ENCODE measurements around the gene MYCN.
"Not testable (repeated sequence)": the region's sequence is repeated elsewhere in the genome, so short reads cannot be mapped to it uniquely, and the experiment has no call there.

Gene MYCN

DNA sequence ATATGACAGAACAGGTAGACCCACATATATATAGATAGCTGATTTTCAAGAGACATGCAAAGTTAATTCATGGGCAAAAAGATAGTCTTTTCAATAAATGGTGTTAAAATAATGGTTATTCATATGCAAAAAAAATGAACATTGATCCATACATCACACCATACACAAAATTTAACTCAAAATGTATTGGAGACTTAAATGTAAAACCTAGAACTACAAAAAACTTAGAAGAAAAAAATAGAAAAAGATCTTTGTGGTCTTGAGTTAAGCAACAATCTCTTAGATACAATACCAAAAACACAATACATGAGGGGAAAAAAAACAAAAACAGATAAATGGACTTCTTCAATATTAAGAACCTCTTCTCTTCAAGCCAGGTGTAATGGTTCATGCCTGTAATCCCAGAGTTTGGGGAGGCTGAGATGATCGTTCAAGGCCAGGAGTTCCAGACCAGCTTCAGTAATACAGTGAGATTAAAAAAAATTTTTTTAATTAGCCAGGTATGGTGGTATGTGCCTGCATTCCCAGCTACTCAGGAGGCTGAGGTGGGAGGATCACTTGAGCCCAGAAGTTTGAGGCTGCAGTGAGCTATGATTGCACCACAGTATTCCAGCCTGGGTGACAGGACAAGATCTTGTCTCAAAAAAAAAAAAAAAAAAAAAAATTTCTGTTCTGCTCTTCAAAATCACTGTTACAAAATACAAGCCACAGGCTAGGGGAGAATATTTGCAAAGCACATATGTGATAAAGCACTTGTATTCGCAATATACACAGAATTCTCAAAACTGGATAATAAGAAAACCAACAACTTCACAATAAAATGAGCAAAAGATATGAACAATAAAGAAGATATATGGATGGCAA lies 32.7 kb upstream of the MYCN start:
- no peak for DNase-seq (ENCODE audit: low read depth)

DNA sequence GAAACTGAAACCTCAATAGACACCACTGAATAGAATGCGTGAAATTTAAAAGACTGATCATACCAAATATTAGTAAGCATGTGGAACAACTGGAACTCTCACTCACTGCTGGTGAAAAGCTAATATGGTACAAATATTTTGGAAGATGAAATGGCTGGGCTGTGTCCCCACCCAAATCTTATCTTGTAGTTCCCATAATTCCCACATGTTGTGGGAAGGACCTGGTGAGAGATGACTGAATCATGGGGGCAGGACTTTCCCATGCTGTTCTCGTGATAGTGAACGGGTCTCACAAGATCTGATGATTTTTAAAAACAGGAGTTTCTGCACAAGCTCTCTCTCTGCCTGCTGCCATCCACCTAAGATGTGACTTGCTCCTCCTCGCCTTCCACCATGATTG lies 32.0 kb upstream of the MYCN start:
- no peak for DNase-seq (ENCODE audit: low read depth)

DNA sequence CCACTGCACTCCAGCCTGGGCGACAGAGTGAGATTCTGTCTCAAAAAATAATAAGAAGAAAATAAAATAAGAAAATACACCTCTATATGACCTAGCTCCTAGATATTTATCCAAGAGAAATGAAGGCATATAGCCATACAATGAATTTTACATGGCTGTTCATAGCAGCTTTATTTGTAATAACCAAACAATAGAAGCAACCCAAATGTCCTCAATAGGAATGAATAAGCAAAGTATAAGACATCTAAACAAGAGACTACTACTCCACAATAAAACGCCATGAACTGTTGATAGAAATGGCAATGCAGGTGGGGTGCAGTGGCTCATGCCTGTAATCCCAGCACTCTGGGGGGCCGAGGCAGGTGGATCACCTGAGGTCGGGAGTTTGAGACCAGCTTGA lies 31.2 kb upstream of the MYCN start:
- no peak for DNase-seq (ENCODE audit: low read depth)

DNA sequence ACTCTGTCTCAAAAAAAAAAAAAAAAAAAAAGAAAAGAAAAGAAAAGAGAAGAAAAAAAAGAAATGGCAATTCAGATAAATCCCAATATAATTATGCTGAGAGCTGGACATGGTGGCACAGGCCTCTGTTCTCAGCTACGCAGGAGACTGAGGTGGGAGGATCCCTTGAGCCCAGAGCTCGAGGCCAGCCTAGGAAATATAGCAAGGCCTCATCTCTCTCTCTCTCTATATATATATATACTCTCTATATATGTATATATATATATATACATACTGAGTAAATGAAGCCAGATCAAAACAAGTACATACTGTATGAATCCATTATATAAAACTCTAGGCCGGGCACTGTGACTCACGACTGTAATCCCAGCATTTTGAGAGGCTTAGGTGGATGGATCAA lies 30.6 kb upstream of the MYCN start:
- no peak for DNase-seq (ENCODE audit: low read depth)

DNA sequence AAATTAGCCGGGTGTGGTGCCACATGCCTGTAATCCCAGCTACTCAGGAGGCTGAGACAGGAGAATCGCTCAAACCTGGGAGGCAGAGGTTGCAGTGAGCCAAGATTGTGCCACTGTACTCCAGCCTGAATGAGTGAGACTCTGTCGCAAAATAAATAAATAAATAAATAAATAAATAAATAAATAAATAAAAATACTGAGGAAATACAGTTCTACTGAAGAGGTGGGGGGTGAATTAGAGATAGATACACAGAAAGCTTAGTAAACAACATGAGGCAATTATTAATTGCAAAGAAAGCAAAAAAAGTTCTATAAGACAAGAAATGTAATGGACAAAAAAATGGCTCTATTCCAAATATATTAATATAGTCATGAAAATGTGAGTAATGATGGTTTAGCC lies 29.1 kb upstream of the MYCN start:
- DNase-seq (ENCODE audit: low read depth) = not testable (repeated sequence)

DNA sequence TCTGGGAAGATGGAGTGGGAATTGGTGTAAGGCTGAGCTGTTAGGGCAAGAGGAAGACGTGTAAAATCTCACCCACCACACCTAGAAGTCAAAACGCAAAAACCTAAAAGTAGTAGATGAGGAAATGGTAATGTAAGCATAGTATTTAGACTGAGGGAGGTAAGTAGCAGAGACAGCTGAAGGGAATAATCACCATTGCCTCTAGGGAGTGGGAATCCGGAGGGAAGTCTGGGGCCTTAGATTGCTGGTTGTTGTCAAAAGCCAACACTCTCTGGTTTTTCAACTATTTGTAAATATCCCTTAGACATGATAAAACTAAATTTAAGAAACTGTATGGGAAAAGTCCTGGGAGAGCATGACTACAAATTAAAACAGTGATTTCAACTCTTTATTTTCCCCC lies 28.7 kb upstream of the MYCN start:
- DNase-seq (ENCODE audit: low read depth) = no peak

DNA sequence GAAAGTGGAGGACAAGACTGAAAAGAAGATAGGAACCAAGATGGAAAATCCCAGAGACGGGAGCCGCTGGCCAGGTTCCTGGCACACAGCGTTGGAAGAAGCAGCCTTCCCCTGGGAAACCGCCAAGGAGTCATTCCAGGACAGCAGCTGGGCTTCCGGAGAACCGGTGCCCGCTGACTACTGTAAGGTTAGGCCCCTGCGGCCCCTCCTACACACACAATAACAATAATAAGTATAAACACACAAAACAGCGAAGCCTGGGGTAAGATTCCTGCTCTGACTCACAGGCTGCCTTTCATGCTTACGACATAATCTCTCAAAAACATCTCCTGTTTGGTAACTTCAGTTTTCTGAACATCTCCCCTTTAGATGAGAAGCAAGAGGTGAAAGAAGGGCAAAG lies 28.1 kb upstream of the MYCN start:
- DNase-seq (ENCODE audit: low read depth) = no peak

DNA sequence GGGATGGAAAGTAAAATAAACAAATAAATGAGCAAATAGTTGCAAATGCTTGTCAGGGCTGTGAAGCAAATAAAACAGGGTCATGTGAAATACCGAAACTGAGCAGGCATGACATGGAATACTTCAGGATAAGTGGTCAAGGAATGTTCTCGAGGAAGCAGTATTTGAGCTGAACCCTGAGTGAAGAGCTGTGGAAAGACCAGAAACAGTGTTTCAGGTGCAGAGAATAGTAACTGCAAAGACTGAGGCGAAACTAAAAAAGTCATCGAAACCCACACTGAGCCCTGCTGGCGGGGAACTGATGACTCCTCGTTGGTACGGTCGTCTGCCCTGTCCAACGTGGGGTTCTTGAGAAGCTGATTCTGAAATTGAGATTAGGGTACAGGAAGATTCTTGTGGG lies 27.2 kb upstream of the MYCN start:
- no peak for DNase-seq (ENCODE audit: low read depth)

DNA sequence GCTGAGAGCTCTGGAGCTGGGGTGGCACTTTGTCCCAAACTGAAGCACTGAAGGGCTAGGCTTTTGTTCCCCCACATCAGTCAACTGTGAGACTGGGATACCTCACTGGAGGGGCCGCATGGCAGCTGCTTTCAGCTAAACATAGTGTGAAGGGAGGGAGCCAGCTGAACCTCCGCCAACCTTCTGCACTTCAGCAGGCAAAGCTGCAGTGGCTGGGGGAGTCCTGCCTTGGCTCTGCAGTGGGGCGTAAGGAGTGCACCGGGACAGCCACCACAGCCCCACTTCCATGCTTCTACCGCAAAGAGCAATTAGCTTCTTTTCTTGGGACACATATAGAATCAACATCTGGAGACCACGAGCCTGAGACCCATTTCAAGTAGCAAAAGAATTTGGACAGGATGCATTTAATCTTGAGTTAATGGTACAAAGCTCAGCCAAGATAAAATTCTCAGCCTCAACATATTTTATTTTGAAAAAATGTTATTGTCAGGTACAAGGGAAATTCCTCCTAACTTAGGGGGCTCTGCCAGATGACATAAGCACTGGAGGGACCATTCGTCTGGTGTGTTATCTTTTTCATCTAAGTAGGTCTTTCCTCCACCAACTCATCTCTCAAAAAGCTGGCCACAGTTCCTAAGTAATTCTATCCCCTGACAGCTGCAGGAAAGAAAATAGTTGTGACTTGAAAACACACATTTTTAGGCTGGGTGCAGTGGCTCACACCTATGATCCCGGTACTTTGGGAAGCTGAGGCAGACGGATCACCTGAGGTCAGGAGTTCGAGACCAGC lies 25.6 kb upstream of the MYCN start:
- DNase-seq (ENCODE audit: low read depth) = no peak

DNA sequence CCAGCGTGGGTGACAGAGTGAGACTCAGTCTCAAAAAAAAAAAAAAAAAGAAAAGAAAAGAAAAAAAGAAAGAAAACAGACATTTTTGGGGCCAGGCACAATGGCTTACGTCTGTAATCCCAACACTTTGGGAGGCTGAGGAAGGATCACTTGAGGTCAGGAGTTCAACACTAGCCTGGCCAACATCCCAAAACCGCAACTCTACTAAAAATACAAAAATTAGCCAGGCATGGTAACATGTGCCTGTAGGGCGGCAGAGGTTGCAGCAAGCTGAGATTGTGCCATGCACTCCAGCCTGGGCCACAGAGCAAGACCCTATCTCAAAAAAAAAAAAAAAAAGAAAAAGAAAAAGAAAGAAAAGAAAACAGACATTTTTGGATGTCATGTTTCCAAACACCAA lies 24.8 kb upstream of the MYCN start:
- not testable (repeated sequence) for DNase-seq (ENCODE audit: low read depth)

DNA sequence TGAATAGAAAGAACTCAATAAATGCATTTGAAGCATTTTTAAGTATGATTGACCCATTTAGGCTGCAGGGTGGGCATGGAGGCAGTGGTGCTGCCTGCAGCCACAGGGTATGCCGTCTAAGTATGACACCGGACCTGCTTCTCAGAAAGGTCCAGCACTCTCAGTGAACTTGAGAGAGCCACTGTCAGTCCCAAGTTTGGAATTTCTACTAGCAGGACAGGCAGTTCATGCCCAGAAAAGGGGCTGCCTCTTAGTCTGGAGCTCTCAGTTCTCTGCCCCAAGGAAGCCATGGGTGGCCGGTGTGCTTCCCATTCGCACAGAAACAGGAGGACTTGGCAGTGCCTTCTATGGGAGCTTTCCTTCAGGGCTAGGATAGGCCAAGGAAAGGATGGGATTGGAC lies 24.0 kb upstream of the MYCN start:
- DNase-seq (ENCODE audit: low read depth) = no peak

DNA sequence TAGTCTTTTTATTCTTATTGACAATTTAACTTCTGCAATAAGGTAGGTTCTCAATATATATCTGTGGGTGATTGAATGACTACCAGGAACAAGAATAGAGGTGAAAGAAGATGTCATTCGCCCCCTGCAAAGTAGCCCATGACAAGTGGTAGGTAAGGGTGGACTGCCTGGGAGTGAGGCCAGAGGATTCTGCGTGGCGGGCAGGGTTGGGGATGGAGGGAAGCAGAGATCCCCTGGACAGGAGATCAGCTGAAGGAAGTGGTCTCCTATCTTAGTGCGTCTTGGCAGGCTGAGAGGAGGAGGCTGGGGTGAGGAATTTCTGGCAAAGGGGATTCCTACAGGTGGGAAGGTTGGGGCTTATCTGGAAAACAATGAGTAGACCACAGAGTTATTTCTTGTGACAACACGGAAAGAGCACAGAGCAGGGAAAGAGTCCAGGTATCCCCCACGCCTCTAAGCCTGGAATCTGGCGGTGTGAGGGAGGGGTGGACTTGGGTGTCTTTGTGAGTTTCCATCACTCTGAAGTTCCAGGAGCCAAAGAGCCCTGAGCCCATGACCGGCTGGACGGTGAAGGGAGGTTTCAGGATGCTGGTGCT lies 21.5 kb upstream of the MYCN start:
- DNase-seq (ENCODE audit: low read depth) = no peak

DNA sequence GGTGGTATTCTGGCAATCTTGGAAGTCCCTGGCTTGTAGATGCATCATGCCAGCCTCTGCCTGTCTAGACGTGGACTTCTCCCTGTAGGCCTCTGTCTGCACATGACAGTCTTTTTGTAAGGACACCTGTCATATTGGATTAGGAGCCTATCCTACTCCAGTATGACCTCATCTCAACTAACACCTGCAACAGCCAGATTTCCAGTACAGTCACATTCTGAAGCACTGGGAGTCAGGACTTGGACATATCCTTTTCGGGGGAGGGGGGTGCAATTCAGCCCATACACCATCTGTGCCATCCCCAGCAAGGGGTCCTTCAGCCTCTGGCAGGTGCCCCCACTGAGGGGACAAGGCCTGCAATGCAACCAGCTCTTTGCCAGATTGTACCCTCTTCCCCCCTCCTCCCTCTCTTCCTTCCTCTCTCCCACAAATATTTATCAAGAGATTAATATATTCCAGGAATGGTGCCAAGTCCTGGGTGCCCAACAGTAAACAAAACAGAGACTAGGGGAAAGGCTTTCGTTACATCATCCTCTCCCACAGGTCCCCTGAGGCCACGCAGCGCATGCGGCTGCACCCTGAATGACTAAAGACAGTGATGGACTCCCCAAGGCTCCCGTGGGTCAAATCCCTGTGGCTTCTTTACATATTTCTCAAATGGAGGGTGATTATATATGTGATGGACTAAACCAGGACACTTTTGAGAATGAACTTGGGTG lies 20.5 kb upstream of the MYCN start:
- DNase-seq (ENCODE audit: low read depth) = no peak

DNA sequence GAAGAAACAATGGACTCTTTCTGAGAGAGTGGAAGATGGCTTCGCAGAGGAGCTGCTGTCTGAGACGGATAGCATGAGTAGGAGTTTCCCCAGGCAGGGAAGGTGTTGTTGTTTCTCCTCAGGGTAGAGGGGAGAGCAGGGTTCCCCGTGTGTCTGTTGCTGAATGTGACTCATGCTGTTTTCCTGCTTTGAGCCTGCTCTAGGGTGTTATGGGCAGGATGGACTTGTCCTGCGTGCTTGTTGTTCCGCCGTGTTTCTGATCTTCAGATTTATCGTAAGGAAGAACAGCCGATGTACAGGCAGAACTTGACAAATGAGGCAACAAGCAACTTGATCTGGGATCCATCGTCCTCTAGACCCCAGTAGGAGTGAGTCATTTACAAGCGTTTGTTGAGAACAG lies 19.7 kb upstream of the MYCN start:
- no peak for DNase-seq (ENCODE audit: low read depth)

DNA sequence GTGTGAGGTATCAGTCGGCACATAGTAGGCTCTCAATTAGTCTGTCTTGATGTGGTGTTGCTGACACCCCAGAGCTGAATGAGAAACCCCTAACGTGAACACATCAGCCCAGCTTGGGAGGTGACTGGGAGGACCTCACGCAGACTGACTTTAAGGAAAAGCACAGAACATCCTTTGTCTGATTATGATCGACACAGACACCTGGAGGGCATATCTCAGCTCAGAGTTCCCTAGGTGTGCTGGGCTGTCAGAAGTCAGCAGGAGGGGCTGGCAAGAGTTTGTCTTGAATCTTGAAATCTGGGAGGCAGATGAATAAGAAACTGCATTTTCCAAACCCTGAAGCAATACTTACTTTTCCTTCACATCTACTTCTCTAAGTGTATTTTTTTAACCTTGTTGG lies 16.8 kb upstream of the MYCN start:
- no peak for DNase-seq (ENCODE audit: low read depth)

DNA sequence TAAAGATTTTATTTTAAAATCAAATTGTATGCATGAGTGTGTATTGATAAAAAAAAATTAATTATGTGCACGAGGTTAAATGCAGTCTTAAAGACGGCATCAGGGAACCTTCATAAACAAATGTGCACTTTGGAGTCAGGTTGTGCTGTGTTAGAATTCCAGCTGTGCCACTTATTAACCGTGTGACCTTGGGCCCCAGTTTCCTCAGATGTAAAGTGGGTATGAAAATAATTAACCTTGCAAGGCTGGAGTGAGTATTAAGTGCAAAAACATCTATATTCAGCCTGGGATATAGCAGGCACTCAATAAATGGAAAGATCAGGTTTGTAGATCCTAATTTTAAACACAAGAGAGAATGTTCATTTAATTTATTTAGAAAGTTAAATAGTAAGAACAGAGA lies 14.5 kb upstream of the MYCN start:
- no peak for DNase-seq (ENCODE audit: low read depth)

DNA sequence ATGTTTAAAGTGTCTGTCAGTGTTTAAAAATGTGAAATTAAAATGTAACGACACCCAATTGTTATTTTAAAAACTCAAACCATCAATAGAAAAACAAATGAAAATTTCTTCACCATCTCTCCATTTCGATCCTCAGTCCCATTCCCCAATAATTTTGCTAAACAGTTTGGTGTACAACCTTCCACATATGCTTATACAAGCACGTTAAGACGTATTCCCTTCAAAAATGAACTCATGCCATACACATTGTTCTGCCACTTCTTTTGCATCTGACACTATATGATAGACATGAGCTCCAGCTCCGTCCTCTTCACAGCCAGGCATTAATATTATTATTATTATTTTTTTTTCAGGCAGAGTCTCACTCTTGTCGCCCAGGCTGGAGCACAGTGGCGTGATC lies 14.1 kb upstream of the MYCN start:
- DNase-seq (ENCODE audit: low read depth) = no peak

DNA sequence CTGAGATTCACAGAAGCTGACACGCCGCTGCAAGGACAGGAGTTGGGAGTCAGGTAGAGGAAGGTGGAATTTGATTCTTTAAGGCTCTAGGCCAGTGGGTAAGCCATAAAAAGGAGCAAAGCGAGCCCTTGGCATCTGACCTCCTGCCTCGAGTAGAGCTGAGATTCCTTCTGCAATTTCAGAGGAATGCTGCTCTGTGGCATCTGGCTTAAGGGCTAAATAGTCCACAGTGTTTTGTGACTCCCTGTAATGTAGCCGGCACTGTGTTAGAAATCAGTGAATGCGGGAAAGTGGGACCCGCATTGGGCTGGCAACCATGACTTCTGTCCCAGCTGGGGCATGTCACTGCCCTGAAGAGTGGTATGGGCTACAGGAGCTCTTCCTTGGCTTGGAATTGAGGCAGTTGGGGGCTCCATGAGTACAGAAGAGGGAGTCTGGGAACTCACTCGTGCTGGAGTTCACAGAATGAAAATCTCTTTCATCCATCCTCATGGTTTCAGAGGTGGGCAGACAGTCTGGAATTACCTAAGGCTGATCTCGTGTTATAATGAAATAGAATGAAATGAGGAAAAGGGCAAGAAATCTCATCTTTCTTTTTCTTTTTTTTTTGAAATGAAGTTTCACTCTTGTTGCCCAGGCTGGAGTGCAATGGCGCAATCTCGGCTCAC lies 12.7 kb upstream of the MYCN start:
- DNase-seq (ENCODE audit: low read depth) = no peak

DNA sequence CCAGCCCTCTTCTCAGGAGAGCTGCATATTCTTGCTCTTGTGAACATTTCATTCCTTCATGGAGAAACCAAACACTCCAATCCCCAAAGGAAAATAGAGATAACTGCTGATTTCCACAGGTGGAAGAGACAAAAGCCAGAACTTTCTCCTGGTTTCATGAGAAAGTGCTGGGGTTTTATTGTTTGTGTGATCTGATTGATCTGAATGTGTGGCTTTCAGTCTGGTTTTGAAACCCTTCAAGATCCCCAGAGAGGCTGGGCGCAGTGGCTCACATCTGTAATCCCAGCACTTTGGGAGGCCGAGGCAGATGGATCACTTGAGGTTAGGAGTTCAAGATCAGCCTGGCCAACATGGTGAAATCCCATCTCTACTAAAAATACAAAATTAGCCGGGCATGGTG lies 11.3 kb upstream of the MYCN start:
- not testable (repeated sequence) for DNase-seq (ENCODE audit: low read depth)

DNA sequence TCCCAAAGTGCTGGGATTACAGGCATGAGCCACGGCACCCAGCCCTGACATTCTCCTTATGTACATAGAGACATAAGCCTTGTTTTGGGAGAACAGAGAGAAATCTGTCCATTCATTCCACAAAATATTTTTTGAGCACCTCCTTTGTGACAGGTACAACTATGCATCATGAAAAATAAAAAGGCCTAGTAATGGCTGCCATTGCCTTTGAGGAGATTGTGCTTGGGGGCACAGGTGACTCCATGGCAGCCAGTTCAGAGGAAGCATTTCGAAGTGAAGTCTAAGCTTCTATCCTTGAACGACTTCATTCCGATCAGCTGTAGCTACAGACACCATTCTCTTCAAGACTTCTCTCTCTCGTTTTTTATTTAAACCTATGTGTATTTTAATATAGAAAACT lies 10.5 kb upstream of the MYCN start:
- DNase-seq (ENCODE audit: low read depth) = no peak

DNA sequence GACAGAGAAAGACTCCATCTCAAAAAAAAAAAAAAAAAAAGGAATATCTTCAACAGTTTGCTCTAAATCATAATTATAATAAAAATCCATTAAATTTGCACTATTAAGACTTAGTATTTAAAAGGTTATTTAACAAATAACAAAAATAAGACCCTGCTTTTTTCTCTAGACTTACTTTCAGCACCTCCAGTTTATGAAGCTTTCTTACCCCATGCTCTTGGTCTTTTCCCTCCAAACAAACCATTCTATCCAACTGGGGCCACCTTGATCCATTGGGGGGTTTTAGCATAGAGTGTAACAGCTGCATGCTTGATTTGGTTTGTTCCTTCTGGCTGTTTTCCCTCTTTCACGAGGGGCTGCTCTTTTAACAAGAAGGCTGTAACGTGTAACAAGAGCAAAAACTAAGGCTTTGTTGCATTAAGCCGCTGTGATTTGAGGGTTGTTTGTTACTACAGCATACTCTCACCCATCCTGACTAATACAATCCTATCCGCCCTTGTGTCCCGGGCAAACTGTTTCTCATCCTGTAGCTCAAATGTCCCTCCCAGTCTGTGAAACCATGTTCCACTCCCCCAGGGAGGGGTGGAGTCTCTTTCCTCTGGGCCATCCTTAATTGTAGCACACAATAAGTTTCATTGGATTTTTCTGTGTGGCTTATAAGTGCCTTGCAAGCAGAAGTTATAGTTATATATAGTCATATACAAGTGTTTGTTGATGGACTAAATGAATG lies 9.6 kb upstream of the MYCN start:
- DNase-seq (ENCODE audit: low read depth) = no peak

Data from stimulated activated CD8-positive, alpha-beta memory T cell treated with anti-CD3 and anti-CD28 coated beads, Interleukin-15, amount 100 ng/mL, for 1 hour (primary cell).